ENCODE results near the gene SAMD11. TPM values are rescaled to one million over a fixed set of nuclear protein-coding genes. Genes with fewer than 3 reads are reported as not detected.

Gene SAMD11
- total and polyA plus RNA-seq, 5 experiments from 2014 or later: 0.29 TPM; not detected in 4

- Mint-ChIP-seq H3K9me3 (no peaks in the 10 kb centered on the region), H3K27me3 (peaks cover 4 to 41% (median 10%) of the 10 kb centered on the region in 5 donors), H3K4me1 (peaks cover 0 to 5% (median 0%) of the 10 kb centered on the region in 4 donors), H3K27ac (no peak overlapping the region), H3K36me3 (no peaks in the 10 kb centered on the region), H3K4me3 (no peak overlapping the region)
- no peak for DNase-seq
- no peak for ATAC-seq
- POLR2A ChIA-PET: interaction anchor here (1.3 kb wide), 1 partner anchor 10 kb away, joined by 3 read pairs; the partner anchor contains the start of gene SAMD11
Observed at GRCh38 chr1:932776-933602, 9.3 kb downstream of the SAMD11 start.

- peaks cover 4 to 43% (median 16%) of the 10 kb centered on the region in 5 donors for H3K27me3 Mint-ChIP-seq
- no peak for DNase-seq
- no peaks in the 10 kb centered on the region for H3K9me3 Mint-ChIP-seq
- no peak for ATAC-seq
- no peak overlapping the region for H3K27ac Mint-ChIP-seq
- no peaks in the 10 kb centered on the region for H3K36me3 Mint-ChIP-seq
- peaks cover 0 to 5% (median 0%) of the 10 kb centered on the region in 4 donors for H3K4me1 Mint-ChIP-seq
- no peak overlapping the region for H3K4me3 Mint-ChIP-seq
- POLR2A ChIA-PET: interaction anchor here (1.3 kb wide), 1 partner anchor 10 kb away, joined by 3 read pairs; the partner anchor contains the start of gene SAMD11
Observed at GRCh38 chr1:933603-933940, 9.8 kb downstream of the SAMD11 start.

GRCh38 chr1:934991-935750 is 11.4 kb downstream of the SAMD11 start:
- Mint-ChIP-seq H3K36me3 (no peaks in the 10 kb centered on the region), H3K27me3 (peaks cover 6 to 43% (median 19%) of the 10 kb centered on the region in 5 donors), H3K4me3 (peak overlapping the region in 2 of 10 donors; percentile 33 to 54), H3K4me1 (peaks cover 0 to 5% (median 0%) of the 10 kb centered on the region in 4 donors), H3K9me3 (no peaks in the 10 kb centered on the region), H3K27ac (no peak overlapping the region)
- ATAC-seq: no peak
- POLR2A ChIA-PET: no interaction called here
- no peak for DNase-seq

GRCh38 chr1:935751-936231 is 12.1 kb downstream of the SAMD11 start:
- POLR2A ChIA-PET: no interaction called here
- peaks cover 6 to 47% (median 19%) of the 10 kb centered on the region in 5 donors for H3K27me3 Mint-ChIP-seq

GRCh38 chr1:936348-937264 is 12.9 kb downstream of the SAMD11 start:
- Mint-ChIP-seq H3K4me1 (peaks cover 3 to 13% (median 8%) of the 10 kb centered on the region in 4 donors), H3K36me3 (no peaks in the 10 kb centered on the region), H3K27me3 (peaks cover 5 to 45% (median 22%) of the 10 kb centered on the region in 5 donors), H3K4me3 (peak overlapping the region in 1 of 10 donors; percentile 38), H3K9me3 (no peaks in the 10 kb centered on the region), H3K27ac (no peak overlapping the region)
- ATAC-seq (no peak), DNase-seq (no peak)
- POLR2A ChIA-PET: no interaction called here

More at GRCh38 chr1:935751-936231, 12.1 kb downstream of the SAMD11 start:
- H3K36me3 Mint-ChIP-seq: no peaks in the 10 kb centered on the region
- no peak overlapping the region for H3K27ac Mint-ChIP-seq
- peaks cover 0 to 8% (median 3%) of the 10 kb centered on the region in 4 donors for H3K4me1 Mint-ChIP-seq
- no peaks in the 10 kb centered on the region for H3K9me3 Mint-ChIP-seq
- DNase-seq: no peak
- H3K4me3 Mint-ChIP-seq: no peak overlapping the region
- no peak for ATAC-seq

- Mint-ChIP-seq H3K4me3 (no peak overlapping the region), H3K27me3 (peaks cover 5 to 44% (median 22%) of the 10 kb centered on the region in 5 donors), H3K4me1 (peaks cover 3 to 13% (median 8%) of the 10 kb centered on the region in 4 donors), H3K27ac (no peak overlapping the region), H3K9me3 (no peaks in the 10 kb centered on the region), H3K36me3 (no peaks in the 10 kb centered on the region)
- DNase-seq: no peak
- POLR2A ChIA-PET: no interaction called here
- no peak for ATAC-seq
Observed at GRCh38 chr1:937521-937920, 13.8 kb downstream of the SAMD11 start.

- POLR2A ChIA-PET: no interaction called here
- DNase-seq: no peak
- no peak for ATAC-seq
- Mint-ChIP-seq H3K27ac (no peak overlapping the region), H3K4me1 (peaks cover 3 to 14% (median 8%) of the 10 kb centered on the region in 4 donors), H3K27me3 (peaks cover 5 to 47% (median 22%) of the 10 kb centered on the region in 5 donors), H3K4me3 (no peak overlapping the region), H3K36me3 (no peaks in the 10 kb centered on the region), H3K9me3 (no peaks in the 10 kb centered on the region)
Observed at GRCh38 chr1:938088-938683, 14.5 kb downstream of the SAMD11 start.

- POLR2A ChIA-PET: no interaction called here
- H3K4me3 Mint-ChIP-seq: peak overlapping the region in 4 of 10 donors; percentile 10 to 83 (median 39)
Observed at GRCh38 chr1:938711-939489, 15.2 kb downstream of the SAMD11 start.

GRCh38 chr1:939511-940106 is 15.9 kb downstream of the SAMD11 start:
- Mint-ChIP-seq H3K27ac (no peak overlapping the region), H3K27me3 (peaks cover 5 to 42% (median 22%) of the 10 kb centered on the region in 5 donors), H3K9me3 (no peaks in the 10 kb centered on the region), H3K4me3 (peak overlapping the region in 4 of 10 donors; percentile 3 to 83 (median 40)), H3K4me1 (peaks cover 3 to 14% (median 8%) of the 10 kb centered on the region in 4 donors), H3K36me3 (peaks cover 0 to under 1% (median 0%) of the 10 kb centered on the region in 3 donors)
- DNase-seq: no peak
- POLR2A ChIA-PET: interaction anchor here (0.6 to 1.6 kb wide), 4 partner anchors 15 to 305 kb away, joined by 3 to 5 read pairs (median 4); no protein-coding TSS in a partner anchor
- no peak for ATAC-seq

More at GRCh38 chr1:938711-939489, 15.2 kb downstream of the SAMD11 start:
- DNase-seq (no peak), ATAC-seq (no peak)
- no peaks in the 10 kb centered on the region for H3K9me3 Mint-ChIP-seq
- peaks cover 3 to 14% (median 8%) of the 10 kb centered on the region in 4 donors for H3K4me1 Mint-ChIP-seq
- no peak overlapping the region for H3K27ac Mint-ChIP-seq
- peaks cover 5 to 42% (median 22%) of the 10 kb centered on the region in 5 donors for H3K27me3 Mint-ChIP-seq
- no peaks in the 10 kb centered on the region for H3K36me3 Mint-ChIP-seq

- H3K4me3 Mint-ChIP-seq: peak overlapping the region; percentile 32 to 86 (median 73)
- POLR2A ChIA-PET: interaction anchor here (0.6 to 3.1 kb wide), 10 partner anchors 10 to 306 kb away, joined by 3 to 16 read pairs (median 4); partner anchors contain the start of genes ISG15, NOC2L and SAMD11
- peaks cover 4 to 12% (median 7%) of the 10 kb centered on the region in 4 donors for H3K4me1 Mint-ChIP-seq
- H3K36me3 Mint-ChIP-seq: peaks cover 0 to 5% (median 3%) of the 10 kb centered on the region in 3 donors
- H3K27me3 Mint-ChIP-seq: peaks cover 2 to 37% (median 18%) of the 10 kb centered on the region in 5 donors
- ATAC-seq (peak; percentile 19 to 36), DNase-seq (peak in 1 of 10 donors; percentile 27)
- no peak overlapping the region for H3K27ac Mint-ChIP-seq
- H3K9me3 Mint-ChIP-seq: no peaks in the 10 kb centered on the region
Observed at GRCh38 chr1:940107-941014, 16.6 kb downstream of the SAMD11 start.
